MM.1S (cell line): ENCODE data around the gene STK39.

ENCODE experiments used
- CTCF ChIP-seq: fragments of 300-600 bp; sonication (generic); IDR thresholded peaks from 2 replicates; pipeline ENCODE4 v1.5.1; 2016; ENCODE audit warnings: antibody characterized with exemption, low read length, mixed read lengths
- EZH2 ChIP-seq: fragments of 300-600 bp; sonication (generic); optimal IDR thresholded peaks from 2 replicates; pipeline ENCODE3; 2017; ENCODE audit warnings: low read depth, mild to moderate bottlenecking, antibody characterized with exemption, low read length, mixed read lengths

- TF ChIP-seq CTCF: no peak
- no peak for TF ChIP-seq EZH2
Observed at GRCh38 chr2:168127371-168127770, 120.0 kb downstream of the STK39 start.
